ENCODE results near the gene CYP1A2.

The CYP1A2 gene

GRCh38 chr15:74716651-74717050 is 32.0 kb upstream of the CYP1A2 start:
- TF ChIP-seq TAF1 (IDR thresholded peaks at IDR 0.05; ENCODE audit: low read depth), result no peak
- no peak for TF ChIP-seq YY1 (IDR thresholded peaks at IDR 0.05; ENCODE audit: low read depth)
- no peak for TF ChIP-seq EGR1 (IDR thresholded peaks at IDR 0.05)
- no peak for TF ChIP-seq ZBTB7A (IDR thresholded peaks at IDR 0.05; ENCODE audit: low read depth)
- 0 out of 2 replicates have a peak, but pooled peaks have one; percentile 14 for TF ChIP-seq CEBPB (IDR thresholded peaks at IDR 0.05)
- no peak for TF ChIP-seq FOXM1 (IDR thresholded peaks at IDR 0.05; ENCODE audit: borderline replicate concordance, low read depth)
- TF ChIP-seq TEAD4 (IDR thresholded peaks at IDR 0.05), result no peak
- no peak for TF ChIP-seq TCF12 (IDR thresholded peaks at IDR 0.05; ENCODE audit: low read depth)

DNA sequence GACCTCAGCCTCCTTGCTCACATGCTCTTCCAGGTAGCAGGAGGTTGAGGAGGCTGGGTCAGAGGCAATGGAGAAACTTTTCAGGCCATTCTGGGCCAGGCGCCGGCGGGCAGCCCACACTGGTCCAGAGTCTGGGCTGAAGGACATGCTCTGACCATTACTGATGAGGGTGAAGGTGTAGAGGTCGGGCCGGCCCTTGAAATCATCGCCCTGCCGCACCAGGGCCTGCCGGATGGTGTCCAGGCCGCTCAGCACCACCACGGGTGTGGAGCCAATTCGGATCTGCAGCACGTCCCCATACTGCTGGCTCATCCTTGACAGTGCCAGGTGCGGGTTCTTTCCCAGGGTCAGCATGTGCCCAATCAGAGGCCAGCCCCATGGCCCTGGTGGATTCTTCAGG is 26.1 kb upstream of the CYP1A2 start:
- TF ChIP-seq YY1 (IDR thresholded peaks at IDR 0.05; ENCODE audit: low read depth) (no peak), RAD21 (IDR thresholded peaks at IDR 0.05; ENCODE audit: low read depth) (no peak), TEAD4 (IDR thresholded peaks at IDR 0.05) (no peak), NFIC (IDR thresholded peaks at IDR 0.05) (no peak), TCF12 (IDR thresholded peaks at IDR 0.05; ENCODE audit: low read depth) (no peak), USF1 (IDR thresholded peaks at IDR 0.05) (no peak), TAF1 (IDR thresholded peaks at IDR 0.05; ENCODE audit: low read depth) (no peak), REST (IDR thresholded peaks at IDR 0.05; ENCODE audit: low read depth) (no peak), EP300 (IDR thresholded peaks at IDR 0.05; ENCODE audit: borderline replicate concordance) (no peak), EGR1 (IDR thresholded peaks at IDR 0.05) (no peak), CREB1 (IDR thresholded peaks at IDR 0.05; ENCODE audit: low read depth) (no peak), CEBPB (IDR thresholded peaks at IDR 0.05) (no peak), MAX (IDR thresholded peaks at IDR 0.05) (no peak), FOXM1 (IDR thresholded peaks at IDR 0.05; ENCODE audit: borderline replicate concordance, low read depth) (no peak), ZBTB7A (IDR thresholded peaks at IDR 0.05; ENCODE audit: low read depth) (no peak)

DNA sequence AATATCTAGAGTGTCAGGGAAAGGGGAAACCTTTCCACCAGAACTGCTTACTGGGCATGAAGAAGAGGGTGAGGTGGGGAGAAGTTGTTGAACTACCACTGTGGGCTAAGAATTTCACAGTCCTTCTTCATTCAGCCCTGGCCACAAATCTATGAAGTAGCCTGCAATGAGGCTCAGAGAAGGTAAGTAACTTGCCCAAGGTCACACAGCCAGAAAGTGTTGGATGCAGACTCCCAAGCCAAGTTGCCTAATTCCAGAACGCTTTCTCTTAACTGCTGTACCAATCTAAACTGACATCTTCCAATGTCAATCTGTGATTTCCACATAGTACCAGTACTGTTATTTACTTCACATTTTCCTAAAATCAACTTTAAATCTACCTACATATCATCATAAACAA is 25.5 kb upstream of the CYP1A2 start:
- no peak for TF ChIP-seq TAF1 (IDR thresholded peaks at IDR 0.05; ENCODE audit: low read depth)
- TF ChIP-seq MAX (IDR thresholded peaks at IDR 0.05), result no peak
- TF ChIP-seq EP300 (IDR thresholded peaks at IDR 0.05; ENCODE audit: borderline replicate concordance), result no peak
- no peak for TF ChIP-seq CEBPB (IDR thresholded peaks at IDR 0.05)

GRCh38 chr15:74723754-74724334 is 24.8 kb upstream of the CYP1A2 start:
- TF ChIP-seq CEBPB (IDR thresholded peaks at IDR 0.05) (peak; percentile 4; the same call in 1 of the 2 replicates), YY1 (IDR thresholded peaks at IDR 0.05; ENCODE audit: low read depth) (peak; percentile 50; the same call in 1 of the 2 replicates), RAD21 (IDR thresholded peaks at IDR 0.05; ENCODE audit: low read depth) (no peak), EGR1 (IDR thresholded peaks at IDR 0.05) (no peak), TAF1 (IDR thresholded peaks at IDR 0.05; ENCODE audit: low read depth) (no peak), USF1 (IDR thresholded peaks at IDR 0.05) (no peak), ZBTB7A (IDR thresholded peaks at IDR 0.05; ENCODE audit: low read depth) (no peak), TEAD4 (IDR thresholded peaks at IDR 0.05) (no peak), NFIC (IDR thresholded peaks at IDR 0.05) (no peak), TCF12 (IDR thresholded peaks at IDR 0.05; ENCODE audit: low read depth) (no peak)

DNA sequence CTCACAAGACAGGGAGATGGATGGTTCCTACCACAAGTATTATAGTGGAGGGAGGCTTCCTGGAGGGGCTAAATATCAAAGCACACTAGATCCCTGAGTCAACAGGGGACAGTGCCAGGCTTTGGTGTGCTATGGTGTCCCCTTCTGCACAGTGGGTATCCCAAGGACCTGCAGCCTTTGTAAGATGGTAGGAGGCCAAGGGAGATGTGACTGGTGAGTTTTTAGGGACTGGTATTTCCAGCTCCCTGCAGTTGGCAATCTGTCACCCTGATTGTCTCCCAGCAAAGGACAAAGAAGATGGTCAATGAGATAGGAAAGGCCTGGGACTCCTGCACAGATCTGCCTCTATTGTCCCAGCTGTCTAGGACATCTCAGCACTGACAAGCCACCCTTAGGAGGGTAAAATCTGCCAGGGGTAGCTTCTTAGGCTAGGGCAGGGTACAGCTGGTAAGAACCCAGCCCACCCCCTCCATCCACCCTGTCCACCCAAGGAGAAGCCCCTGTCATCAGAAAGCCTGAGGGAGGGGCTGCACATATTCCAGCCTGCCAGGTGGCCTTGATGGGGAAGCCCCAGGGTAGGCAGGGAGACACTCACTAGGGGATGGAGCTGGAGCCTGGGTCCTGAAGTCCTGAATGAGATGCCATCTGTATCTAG is 23.9 kb upstream of the CYP1A2 start:
- TF ChIP-seq EP300 (IDR thresholded peaks at IDR 0.05; ENCODE audit: borderline replicate concordance), result no peak
- TF ChIP-seq ZBTB7A (IDR thresholded peaks at IDR 0.05; ENCODE audit: low read depth), result no peak
- TF ChIP-seq RAD21 (IDR thresholded peaks at IDR 0.05; ENCODE audit: low read depth), result no peak
- no peak for TF ChIP-seq EGR1 (IDR thresholded peaks at IDR 0.05)
- TF ChIP-seq NFIC (IDR thresholded peaks at IDR 0.05), result no peak

GRCh38 chr15:74725225-74725774 is 23.3 kb upstream of the CYP1A2 start, which contains the start of gene CYP1A1:
Gene CYP1A1, minus strand, starts transcription at chr15:74725528. Its CDS starts 2,431 bp downstream, at chr15:74723097.
- no peak for TF ChIP-seq FOXM1 (IDR thresholded peaks at IDR 0.05; ENCODE audit: borderline replicate concordance, low read depth)
- TF ChIP-seq MAX (IDR thresholded peaks at IDR 0.05), result peak; percentile 50

Data from Ishikawa (cell line).